ENCODE results near the gene NLRP13.

- TF ChIP-seq POLR2A (IDR thresholded peaks at IDR 0.05) (no peak), CTCF (IDR thresholded peaks at IDR 0.05) (no peak)
These were observed 19.2 kb downstream of the NLRP13 start for GRCh38 chr19:55912916-55913315.
